Occipital lobe (tissue), 1 donor: ENCODE results near the gene MYRF. TPM values are rescaled to one million over a fixed set of nuclear protein-coding genes. Genes with fewer than 3 reads are reported as not detected.

Experiments used
- total RNA-seq: library from RNA; depleted of rRNA; stranded (reverse); fragments of >200 nt; gene quantifications from one replicate; pipeline ENCODE4 v1.2.3, GENCODE V29; 2014

Gene MYRF
- total RNA-seq, 1 donor from 2014 or later = 0.94 TPM

Other genes starting within 250 kb of the MYRF start
- 3.1 TPM for gene LRRC10B, start 243.9 kb upstream of the MYRF start, total RNA-seq
- 15.1 TPM for gene SYT7, start 171.6 kb upstream of the MYRF start, total RNA-seq
- gene DAGLA, start 72.2 kb upstream of the MYRF start, total RNA-seq = 5.5 TPM
- 39.6 TPM for gene TMEM258, start 40.0 kb downstream of the MYRF start, total RNA-seq
- 13.3 TPM for gene FEN1, start 40.3 kb downstream of the MYRF start, total RNA-seq
- gene FADS1, start 64.4 kb downstream of the MYRF start, total RNA-seq = 85.0 TPM
- 109 TPM for gene FADS2, start 75.7 kb downstream of the MYRF start, total RNA-seq
- 34.0 TPM for gene FADS3, start 138.9 kb downstream of the MYRF start, total RNA-seq
- gene RAB3IL1, start 164.9 kb downstream of the MYRF start, total RNA-seq = 2.3 TPM
- 1.2 TPM for gene BEST1, start 197.7 kb downstream of the MYRF start, total RNA-seq
- 252 TPM for gene FTH1, start 215.0 kb downstream of the MYRF start, total RNA-seq